HEK293 (cell line): ENCODE measurements around the gene UBXN1.

Source experiments
- ZNF140 ChIP-seq: fragments of 450-650 bp; formaldehyde crosslinking; IDR thresholded peaks from 2 replicates; pipeline ENCODE4 v1.5.1; 2016; ENCODE audit warnings: missing biosample characterization, missing genetic modification characterization
- ZNF23 ChIP-seq: fragments of 450-650 bp; formaldehyde crosslinking; IDR thresholded peaks from 2 replicates; pipeline ENCODE4 v1.5.1; 2016; ENCODE audit warnings: missing biosample characterization, missing genetic modification characterization, borderline replicate concordance
- ZNF600 ChIP-seq: fragments of 450-650 bp; formaldehyde crosslinking; IDR thresholded peaks from 2 replicates; pipeline ENCODE4 v1.5.1; 2016; ENCODE audit warnings: missing biosample characterization, missing genetic modification characterization
- ZNF677 ChIP-seq: fragments of 450-650 bp; IDR thresholded peaks from 2 replicates; pipeline ENCODE4 v1.5.0; 2018; ENCODE audit warnings: missing biosample characterization, mild to moderate bottlenecking, missing genetic modification characterization, moderate library complexity

- TF ChIP-seq ZNF600 (tag by site-specific recombination) (no peak), ZNF677 (tag by site-specific recombination) (no peak), ZNF140 (tag by site-specific recombination) (no peak), ZNF23 (tag by site-specific recombination) (no peak)
Measured at GRCh38 chr11:62710001-62710345, 31.1 kb upstream of the UBXN1 start.
